Renal pelvis (tissue), 3 donors: ENCODE results near the gene MTSS2. TPM values are rescaled to one million over a fixed set of nuclear protein-coding genes. Genes with fewer than 3 reads are reported as not detected.

Source experiments
- polyA plus RNA-seq, 3 donors: library from polyadenylated mRNA; unstranded; fragments of 120-200 nt; gene quantifications; one replicate each; pipeline ENCODE4 v1.2.1, GENCODE V29; 2013; ENCODE audit not compliant: insufficient read length in 3 of 3

MTSS2 gene
- polyA plus RNA-seq, 3 donors, result 49.9 to 58.1 (median 55.2) TPM

Other genes with a start within 250 kb of the MTSS2 start
- gene ST3GAL2, start 247.0 kb downstream of the MTSS2 start, polyA plus RNA-seq, result 10 to 100 TPM; 28.2 to 29.7 (median 28.5) TPM
- gene FCSK, start 231.5 kb downstream of the MTSS2 start, polyA plus RNA-seq, result 10 to 100 TPM; 14.6 to 22.7 (median 21.4) TPM
- gene COG4, start 162.5 kb downstream of the MTSS2 start, polyA plus RNA-seq, result 10 to 100 TPM; 66.2 to 78.8 (median 75.4) TPM
- 100 to 1,000 TPM; 372 to 405 (median 381) TPM for gene SF3B3, start 162.2 kb downstream of the MTSS2 start, polyA plus RNA-seq
- gene IL34, start 39.5 kb downstream of the MTSS2 start, polyA plus RNA-seq, result 1 to 10 TPM in 1 of 3 donors, under 1 TPM in 2; 0.87 to 1.2 (median 0.88) TPM
- gene VAC14, start 115.1 kb upstream of the MTSS2 start, polyA plus RNA-seq, result 10 to 100 TPM; 46.5 to 49.9 (median 47.9) TPM